Glomerular endothelial cell (primary cell): ENCODE results near the gene FASLG. TPM values are rescaled to one million over a fixed set of nuclear protein-coding genes. Genes with fewer than 3 reads are reported as not detected.
"Not testable (repeated sequence)": the region's sequence is repeated elsewhere in the genome, so short reads cannot be mapped to it uniquely, and the experiment has no call there.

Experiments used
- DNase-seq: peaks from one replicate; pipeline ENCODE4 v3.0.0-alpha.2; 2011; ENCODE audit warnings: low read depth, low spot score; ENCODE audit errors: extremely low read depth
- total RNA-seq: library from RNA; depleted of rRNA; stranded (reverse); fragments of >200 nt; gene quantifications from 2 replicates; pipeline ENCODE4 v1.2.3, GENCODE V29; 2015

Gene FASLG
- total RNA-seq, 1 donor from 2014 or later = not detected

- DNase-seq = no peak
Observed at GRCh38 chr1:172679000-172679772, 20.3 kb downstream of the FASLG start.

- no peak for DNase-seq
Observed at GRCh38 chr1:172680244-172680643, 21.3 kb downstream of the FASLG start.

DNA sequence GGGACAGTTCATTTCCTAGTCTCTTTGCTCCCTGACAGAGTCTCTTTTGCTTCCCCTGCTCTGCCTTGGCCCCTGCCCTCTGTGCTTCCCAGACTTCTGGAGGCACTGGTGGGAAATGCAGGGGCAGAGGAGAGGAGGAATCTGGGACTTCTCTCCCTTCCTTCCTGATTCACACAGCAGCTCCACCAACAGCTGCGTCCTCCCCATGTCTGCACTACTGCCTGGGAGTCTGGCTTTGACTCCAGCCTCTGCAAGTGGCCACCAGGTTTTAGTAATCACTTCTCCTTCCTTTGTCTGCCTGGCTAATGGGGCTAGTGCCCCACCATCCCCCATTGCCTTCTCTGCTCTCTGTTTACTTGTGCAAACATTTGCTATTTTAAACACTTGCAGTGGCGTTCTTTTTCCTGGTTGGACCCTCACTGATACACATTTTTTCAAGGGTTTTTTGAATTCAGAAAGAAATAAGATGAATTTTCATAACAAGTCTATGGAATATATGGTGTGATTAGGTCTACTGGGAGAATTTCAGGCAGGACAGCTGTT, 21.9 kb downstream of the FASLG start:
- no peak for DNase-seq

- DNase-seq = no peak
Observed at GRCh38 chr1:172682812-172683211, 23.9 kb downstream of the FASLG start.

- DNase-seq = no peak
Observed at GRCh38 chr1:172686143-172686542, 27.2 kb downstream of the FASLG start.

DNA sequence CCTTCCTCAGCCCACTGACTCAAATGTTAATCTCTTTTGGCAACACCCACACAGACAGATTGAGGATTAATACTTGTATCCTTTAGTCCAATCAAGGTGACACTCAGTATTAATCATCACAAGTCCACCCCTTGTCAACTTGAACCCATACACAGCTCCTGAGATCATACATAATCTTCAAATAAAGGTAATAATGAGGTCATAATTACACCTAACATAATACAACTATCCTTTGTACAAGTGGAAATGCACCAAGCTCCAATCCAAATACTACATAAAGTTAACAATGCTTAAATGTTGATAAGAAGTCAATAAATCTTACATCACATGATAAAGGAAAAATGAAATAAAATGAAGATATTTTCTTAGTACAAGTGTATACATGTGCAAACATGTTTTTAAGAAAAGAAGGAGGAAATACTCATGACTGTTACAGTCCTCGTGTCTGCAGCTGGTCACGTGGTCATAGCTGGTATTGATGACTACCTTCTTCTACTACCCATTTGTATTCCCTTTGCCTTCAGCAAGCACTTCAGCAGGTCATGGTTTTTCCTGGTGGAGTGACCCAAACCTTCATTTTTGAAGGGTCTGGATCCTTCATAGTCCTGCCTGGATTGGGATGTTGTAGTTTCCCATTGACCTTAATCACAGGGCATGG, 29.7 kb downstream of the FASLG start:
- DNase-seq = not testable (repeated sequence)

GRCh38 chr1:172690925-172691324, 32.0 kb downstream of the FASLG start:
- DNase-seq = not testable (repeated sequence)

DNA sequence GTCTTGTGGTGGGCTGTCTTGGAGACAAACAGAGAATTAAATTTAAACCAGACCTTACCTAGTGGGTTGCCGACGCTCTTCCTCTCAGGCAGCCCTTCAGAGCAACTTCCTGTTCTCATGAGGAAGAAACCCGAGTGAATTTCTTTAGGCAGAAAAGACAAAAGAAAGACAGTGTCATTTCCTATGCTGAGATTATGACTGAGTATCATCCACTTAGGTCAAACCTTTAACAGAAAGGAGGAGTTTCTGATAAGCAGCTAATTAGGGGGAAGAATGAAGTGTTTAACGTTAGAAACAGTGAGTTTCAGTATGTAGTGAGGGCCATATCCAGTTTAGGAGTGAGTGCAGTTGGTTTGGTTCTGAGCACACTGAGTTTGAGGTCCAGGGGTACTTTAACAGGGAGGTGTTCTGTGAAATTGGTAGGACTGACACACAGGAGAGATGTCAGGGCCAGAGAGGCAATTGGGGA, 38.7 kb downstream of the FASLG start:
- DNase-seq = no peak

GRCh38 chr1:172698224-172698623, 39.3 kb downstream of the FASLG start:
- no peak for DNase-seq

DNA sequence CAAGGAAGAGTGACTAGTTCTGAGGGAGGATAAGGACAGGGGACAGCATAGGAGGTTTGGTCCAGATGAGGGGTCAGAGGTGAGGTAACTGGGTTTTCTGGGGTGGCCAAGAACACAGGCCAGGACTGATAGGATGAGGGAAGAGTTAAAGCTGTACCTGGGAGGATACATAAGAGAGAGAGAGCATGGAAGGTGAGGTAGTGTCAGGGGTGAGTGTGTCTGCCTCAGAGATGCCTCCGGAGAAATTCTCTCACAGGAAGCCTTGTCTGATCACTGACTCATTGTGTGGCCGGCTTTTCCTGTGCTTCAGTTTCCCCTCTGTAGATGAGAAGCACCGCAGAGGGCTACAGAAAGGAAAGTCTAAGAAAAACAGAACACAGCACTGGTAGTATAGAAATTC, 40.2 kb downstream of the FASLG start:
- no peak for DNase-seq

DNA sequence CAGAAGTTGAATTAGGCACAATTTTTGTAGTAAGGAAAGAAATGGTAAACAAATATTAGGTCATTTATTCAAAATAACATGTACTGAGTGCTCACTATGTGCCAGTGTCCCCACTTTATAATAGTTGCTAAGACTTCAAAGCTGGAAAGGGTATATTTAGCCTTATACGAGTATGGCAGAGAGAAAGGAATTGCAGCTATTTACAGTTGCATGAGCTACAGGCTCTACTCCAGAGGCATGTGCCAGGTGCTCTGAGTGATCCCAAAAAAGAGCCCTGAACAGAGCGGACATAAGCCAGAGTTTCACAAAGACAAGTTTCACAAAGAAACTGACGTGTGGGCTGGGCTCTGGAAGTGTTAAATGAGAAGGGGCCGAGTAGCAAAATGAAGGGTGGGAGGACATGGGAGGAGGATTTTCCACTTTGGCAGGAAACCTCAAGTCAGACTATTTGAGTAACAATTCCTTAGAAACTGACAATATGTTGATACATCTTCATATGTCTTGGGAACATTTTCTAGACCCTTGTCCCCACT, 40.9 kb downstream of the FASLG start:
- DNase-seq = no peak

- DNase-seq = no peak
Observed at GRCh38 chr1:172700556-172700955, 41.7 kb downstream of the FASLG start.

- no peak for DNase-seq
Observed at GRCh38 chr1:172704001-172704400, 45.1 kb downstream of the FASLG start.

GRCh38 chr1:172704420-172705210, 45.7 kb downstream of the FASLG start:
- DNase-seq = no peak

DNA sequence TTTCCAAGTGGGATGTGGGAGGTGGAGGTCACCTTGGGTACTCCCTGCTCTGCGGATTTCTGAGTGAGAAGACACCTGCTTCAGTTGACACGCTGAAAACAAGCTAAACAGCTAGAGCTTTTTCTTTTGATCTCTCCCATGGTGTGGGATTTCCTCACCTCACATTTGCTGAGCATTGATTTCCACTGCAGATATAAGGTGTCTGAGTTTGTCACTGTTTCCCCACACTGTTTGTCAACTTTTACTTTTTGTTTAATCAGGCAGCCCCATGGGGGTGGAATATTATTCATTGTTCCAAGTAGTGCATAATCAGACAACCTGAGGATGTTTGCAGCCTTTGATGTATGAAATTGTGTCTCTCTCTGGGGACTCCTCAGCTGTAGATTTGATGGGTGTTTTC, 49.5 kb downstream of the FASLG start:
- no peak for DNase-seq

GRCh38 chr1:172711558-172711957, 52.7 kb downstream of the FASLG start:
- DNase-seq = no peak

GRCh38 chr1:172713466-172713865, 54.6 kb downstream of the FASLG start:
- no peak for DNase-seq
